ENCODE measurements around the gene RBBP7. TPM values are rescaled to one million over a fixed set of nuclear protein-coding genes. Genes with fewer than 3 reads are reported as not detected.
A peak's percentile ranks its signal among the peaks of the same experiment; 100 is the strongest.

RBBP7 gene
- total and polyA plus RNA-seq, 2 of the 13 experiments (the other 11 are each of a cell fraction or from before 2014, with no cell fraction given), result 89.5 to 145 TPM

DNA sequence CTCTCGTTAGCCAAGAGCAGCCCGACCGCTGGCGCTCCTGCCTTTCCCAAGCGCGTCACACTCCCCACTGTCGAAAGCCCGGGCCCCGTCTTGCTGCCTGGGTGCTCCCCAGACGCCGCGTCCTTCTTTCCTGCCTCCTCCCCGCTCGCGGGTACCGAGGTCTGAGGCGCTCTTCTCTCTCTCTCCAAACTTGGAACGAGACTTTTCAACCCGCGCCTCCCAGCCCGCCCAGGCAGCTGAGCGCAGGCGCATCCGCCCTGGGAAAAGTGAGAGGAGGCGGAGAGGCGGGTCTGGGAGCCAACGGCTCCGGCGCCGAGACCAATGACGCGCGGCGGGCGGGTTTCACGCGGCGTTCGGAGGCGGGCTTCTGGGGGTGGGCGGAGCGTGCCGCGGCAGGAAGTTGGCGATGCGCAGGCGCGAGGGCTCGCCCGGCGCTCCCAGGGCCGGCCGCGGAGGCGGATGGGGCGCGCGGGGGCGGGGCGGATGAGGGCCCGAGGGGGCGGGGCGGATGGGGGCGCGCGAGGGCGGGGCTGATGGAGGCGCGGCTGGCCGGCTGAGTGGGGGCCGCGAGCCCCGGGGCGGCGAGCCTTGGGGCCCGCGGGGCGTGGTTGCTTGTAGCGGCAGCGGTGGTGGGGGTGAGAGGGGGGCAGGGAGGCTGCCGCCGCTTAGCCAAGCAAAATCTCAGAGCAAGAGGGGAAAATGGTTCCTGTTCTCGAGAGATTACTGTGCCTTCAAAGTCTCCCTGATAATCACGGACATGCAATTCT is at the start of gene RBBP7 (continued):
- TF ChIP-seq, protein P1, sequence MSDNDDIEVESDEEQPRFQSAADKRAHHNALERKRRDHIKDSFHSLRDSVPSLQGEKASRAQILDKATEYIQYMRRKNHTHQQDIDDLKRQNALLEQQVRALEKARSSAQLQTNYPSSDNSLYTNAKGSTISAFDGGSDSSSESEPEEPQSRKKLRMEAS (IDR thresholded peaks at IDR 0.05), result peak; percentile 3; the same call in 1 of the 2 replicates
- TF ChIP-seq KDM5A (IDR thresholded peaks at IDR 0.05; ENCODE audit: borderline replicate concordance, low read length) (peak; percentile 34; the same call in 1 of the 2 replicates), SP2 (CRISPR knock-in tag; IDR thresholded peaks at IDR 0.05) (peak; percentile 48; the same call in 1 of the 2 replicates), GABPB1 (CRISPR knock-in tag; IDR thresholded peaks at IDR 0.05) (peak; percentile 60; the same call in 1 of the 2 replicates), YEATS4 (CRISPR knock-in tag; IDR thresholded peaks at IDR 0.05; ENCODE audit: borderline replicate concordance) (peak; percentile 4; the same call in 1 of the 2 replicates), YY1 (IDR thresholded peaks at IDR 0.05; ENCODE audit: insufficient read depth, insufficient replicate concordance, low read depth, low read length) (peak; percentile 11), POLR2A (IDR thresholded peaks at IDR 0.05; ENCODE audit: insufficient read depth in 1 of 2, low read depth in 2 of 2, low read length in 2 of 2) (peak; percentile 63 to 73), RAD21 (CRISPR knock-in tag; IDR thresholded peaks at IDR 0.05) (0 out of 2 replicates have a peak, but pooled peaks have one; percentile 20), CREB1 (IDR thresholded peaks at IDR 0.05) (peak; percentile 42; the same call in 1 of the 2 replicates), CREB1 (CRISPR knock-in tag; IDR thresholded peaks at IDR 0.05) (no peak), TGIF2 (CRISPR knock-in tag; IDR thresholded peaks at IDR 0.05) (no peak), MBNL3 (CRISPR knock-in tag; conservative IDR thresholded peaks at IDR 0.05) (no peak), ZNF235 (CRISPR knock-in tag; IDR thresholded peaks at IDR 0.05; ENCODE audit: borderline replicate concordance) (peak; percentile 65; the same call in 1 of the 2 replicates), DR1 (CRISPR knock-in tag; IDR thresholded peaks at IDR 0.05) (peak; percentile 59; the same call in 1 of the 2 replicates), CHD2 (IDR thresholded peaks at IDR 0.05; ENCODE audit: low read depth, low read length) (peak; percentile 82), ZNF263 (CRISPR knock-in tag; IDR thresholded peaks at IDR 0.05) (0 out of 2 replicates have a peak, but pooled peaks have one; percentile 12), POLR2AphosphoS5 (IDR thresholded peaks at IDR 0.05; ENCODE audit: low read depth, low read length) (peak; percentile 73), PHF20 (CRISPR knock-in tag; IDR thresholded peaks at IDR 0.05) (0 out of 2 replicates have a peak, but pooled peaks have one; percentile 43), ZNF33B (CRISPR knock-in tag; IDR thresholded peaks at IDR 0.05) (no peak)
- TF ChIP-seq, protein P2, sequence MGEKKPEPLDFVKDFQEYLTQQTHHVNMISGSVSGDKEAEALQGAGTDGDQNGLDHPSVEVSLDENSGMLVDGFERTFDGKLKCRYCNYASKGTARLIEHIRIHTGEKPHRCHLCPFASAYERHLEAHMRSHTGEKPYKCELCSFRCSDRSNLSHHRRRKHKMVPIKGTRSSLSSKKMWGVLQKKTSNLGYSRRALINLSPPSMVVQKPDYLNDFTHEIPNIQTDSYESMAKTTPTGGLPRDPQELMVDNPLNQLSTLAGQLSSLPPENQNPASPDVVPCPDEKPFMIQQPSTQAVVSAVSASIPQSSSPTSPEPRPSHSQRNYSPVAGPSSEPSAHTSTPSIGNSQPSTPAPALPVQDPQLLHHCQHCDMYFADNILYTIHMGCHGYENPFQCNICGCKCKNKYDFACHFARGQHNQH (CRISPR knock-in tag; IDR thresholded peaks at IDR 0.05), result no peak
- TF ChIP-seq, protein P3, sequence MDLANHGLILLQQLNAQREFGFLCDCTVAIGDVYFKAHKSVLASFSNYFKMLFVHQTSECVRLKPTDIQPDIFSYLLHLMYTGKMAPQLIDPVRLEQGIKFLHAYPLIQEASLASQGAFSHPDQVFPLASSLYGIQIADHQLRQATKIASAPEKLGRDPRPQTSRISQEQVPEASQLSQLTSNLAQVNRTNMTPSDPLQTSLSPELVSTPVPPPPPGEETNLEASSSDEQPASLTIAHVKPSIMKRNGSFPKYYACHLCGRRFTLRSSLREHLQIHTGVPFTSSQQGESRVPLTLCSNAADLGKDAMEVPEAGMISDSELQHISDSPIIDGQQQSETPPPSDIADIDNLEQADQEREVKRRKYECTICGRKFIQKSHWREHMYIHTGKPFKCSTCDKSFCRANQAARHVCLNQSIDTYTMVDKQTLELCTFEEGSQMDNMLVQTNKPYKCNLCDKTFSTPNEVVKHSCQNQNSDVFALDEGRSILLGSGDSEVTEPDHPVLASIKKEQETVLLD (CRISPR knock-in tag; IDR thresholded peaks at IDR 0.05; ENCODE audit: low read depth), result peak; percentile 45; the same call in 1 of the 2 replicates
- TF ChIP-seq, protein P4, sequence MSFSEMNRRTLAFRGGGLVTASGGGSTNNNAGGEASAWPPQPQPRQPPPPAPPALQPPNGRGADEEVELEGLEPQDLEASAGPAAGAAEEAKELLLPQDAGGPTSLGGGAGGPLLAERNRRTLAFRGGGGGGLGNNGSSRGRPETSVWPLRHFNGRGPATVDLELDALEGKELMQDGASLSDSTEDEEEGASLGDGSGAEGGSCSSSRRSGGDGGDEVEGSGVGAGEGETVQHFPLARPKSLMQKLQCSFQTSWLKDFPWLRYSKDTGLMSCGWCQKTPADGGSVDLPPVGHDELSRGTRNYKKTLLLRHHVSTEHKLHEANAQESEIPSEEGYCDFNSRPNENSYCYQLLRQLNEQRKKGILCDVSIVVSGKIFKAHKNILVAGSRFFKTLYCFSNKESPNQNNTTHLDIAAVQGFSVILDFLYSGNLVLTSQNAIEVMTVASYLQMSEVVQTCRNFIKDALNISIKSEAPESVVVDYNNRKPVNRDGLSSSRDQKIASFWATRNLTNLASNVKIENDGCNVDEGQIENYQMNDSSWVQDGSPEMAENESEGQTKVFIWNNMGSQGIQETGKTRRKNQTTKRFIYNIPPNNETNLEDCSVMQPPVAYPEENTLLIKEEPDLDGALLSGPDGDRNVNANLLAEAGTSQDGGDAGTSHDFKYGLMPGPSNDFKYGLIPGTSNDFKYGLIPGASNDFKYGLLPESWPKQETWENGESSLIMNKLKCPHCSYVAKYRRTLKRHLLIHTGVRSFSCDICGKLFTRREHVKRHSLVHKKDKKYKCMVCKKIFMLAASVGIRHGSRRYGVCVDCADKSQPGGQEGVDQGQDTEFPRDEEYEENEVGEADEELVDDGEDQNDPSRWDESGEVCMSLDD (CRISPR knock-in tag; IDR thresholded peaks at IDR 0.05; ENCODE audit: borderline replicate concordance), result 0 out of 2 replicates have a peak, but pooled peaks have one; percentile 36
- TF ChIP-seq, protein P5, sequence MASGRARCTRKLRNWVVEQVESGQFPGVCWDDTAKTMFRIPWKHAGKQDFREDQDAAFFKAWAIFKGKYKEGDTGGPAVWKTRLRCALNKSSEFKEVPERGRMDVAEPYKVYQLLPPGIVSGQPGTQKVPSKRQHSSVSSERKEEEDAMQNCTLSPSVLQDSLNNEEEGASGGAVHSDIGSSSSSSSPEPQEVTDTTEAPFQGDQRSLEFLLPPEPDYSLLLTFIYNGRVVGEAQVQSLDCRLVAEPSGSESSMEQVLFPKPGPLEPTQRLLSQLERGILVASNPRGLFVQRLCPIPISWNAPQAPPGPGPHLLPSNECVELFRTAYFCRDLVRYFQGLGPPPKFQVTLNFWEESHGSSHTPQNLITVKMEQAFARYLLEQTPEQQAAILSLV (CRISPR knock-in tag; IDR thresholded peaks at IDR 0.05; ENCODE audit: borderline replicate concordance), result no peak

Measured in HepG2 (cell line).